HCT116 (cell line): ENCODE results near the gene DNAH9. TPM values are rescaled to one million over a fixed set of nuclear protein-coding genes. Genes with fewer than 3 reads are reported as not detected.

Experiments
- ATAC-seq: fragments of 200-7000 bp; cut with Tn5 transposase; 2 replicates; pipeline ENCODE4 v1.9.1; 2020; ENCODE audit warnings: mild to moderate bottlenecking, moderate library complexity
- BruUV-seq: library from RNA; stranded (reverse); fragments of 400-500 nt; replicated peaks from 2 replicates; lab custom pipeline; 2021; lab: Mats Ljungman, UMichigan
- CTCF ChIA-PET: fragments of 300-600 bp; sonication (Branson Sonifier 250); formaldehyde crosslinking; loops from one replicate; lab custom pipeline; 2021; ENCODE audit warnings: antibody characterized with exemption; lab: Charles Lee
- POLR2A ChIA-PET: fragments of 300-600, 350-600 bp; sonication (Branson Sonifier 250); formaldehyde crosslinking; loops from one replicate; lab custom pipeline; 2021; ENCODE audit warnings: antibody characterized with exemption; lab: Charles Lee
- RAD21 ChIA-PET, 2 experiments: fragments of 300-600 bp; sonication (Branson Sonifier 250); formaldehyde crosslinking; loops; one replicate each; lab custom pipeline; 2023; ENCODE audit warnings: low total read pairs in 2 of 2; ENCODE audit not compliant: uncharacterized antibody in 2 of 2, unreplicated experiment in 2 of 2, low non-redundant PET in 1 of 2; lab: Charles Lee
- DNase-seq: peaks from one replicate; pipeline ENCODE4 v3.0.0-alpha.2; 2010; ENCODE audit warnings: low read depth, low spot score
- H2AFZ ChIP-seq: fragments of 200-600 bp; shearing (Covaris generic), sonication (generic); 2 replicates; pipeline ENCODE4 v1.6.1; 2017; ENCODE audit warnings: low read depth, mixed run types, mixed read lengths, antibody characterized with exemption, low read length; ENCODE audit not compliant: poor library complexity, severe bottlenecking
- H3K27ac ChIP-seq: 2 replicates; pipeline ENCODE4 v1.5.1; 2012; ENCODE audit warnings: low read depth, low read length
- H3K27me3 ChIP-seq: fragments of 200-600 bp; sonication (generic); 2 replicates; pipeline ENCODE4 v1.6.1; 2016; ENCODE audit warnings: mixed run types, low read length, mixed read lengths; ENCODE audit not compliant: insufficient read depth
- H3K36me3 ChIP-seq, 2 experiments: fragments of 200-500 bp in 1 of 2; fragments of 200-600 bp in 1 of 2; sonication (Bioruptor generic) in 1 of 2; sonication (generic) in 1 of 2; 2 replicates each; pipeline versions ENCODE4 v1.5.1 to v1.6.1; 2014 to 2016; ENCODE audit warnings: low read length in 2 of 2, inconsistent platforms in 1 of 2, mixed read lengths in 1 of 2, mixed run types in 1 of 2; ENCODE audit not compliant: insufficient read depth in 2 of 2, control insufficient read depth in 1 of 2
- H3K4me1 ChIP-seq, 2 experiments: fragments of 200-600 bp in 1 of 2; sonication (generic) in 1 of 2; 2 replicates each; pipeline versions ENCODE4 v1.5.1 to v1.6.1; 2012 to 2017; ENCODE audit warnings: low read length in 2 of 2, inconsistent platforms in 1 of 2, mild to moderate bottlenecking in 1 of 2, mixed read lengths in 1 of 2, mixed run types in 1 of 2, moderate library complexity in 1 of 2; ENCODE audit not compliant: insufficient read depth in 2 of 2, control insufficient read depth in 1 of 2
- H3K4me2 ChIP-seq: fragments of 200-600 bp; sonication (generic); 2 replicates; pipeline ENCODE4 v1.6.1; 2017; ENCODE audit warnings: mixed run types, low read length, mixed read lengths
- H3K4me3 ChIP-seq, 2 experiments: fragments of 200-600 bp in 1 of 2; sonication (generic) in 1 of 2; replicated peaks in 1 of 2; 2 replicates each; pipeline ENCODE4 v1.5.1; 2011 to 2016; ENCODE audit warnings: low read length in 2 of 2, control low read depth in 1 of 2, low read depth in 1 of 2, mild to moderate bottlenecking in 1 of 2, mixed read lengths in 1 of 2, mixed run types in 1 of 2
- H3K79me2 ChIP-seq: fragments of 200-600 bp; sonication (generic); 2 replicates; pipeline ENCODE4 v1.6.1; 2017; ENCODE audit warnings: mild to moderate bottlenecking, mixed run types, low read length, moderate library complexity, mixed read lengths; ENCODE audit not compliant: insufficient read depth
- H3K9ac ChIP-seq: fragments of 200-600 bp; sonication (generic); 2 replicates; pipeline ENCODE4 v1.6.1; 2016; ENCODE audit warnings: low read length, mixed read lengths
- H3K9me2 ChIP-seq: fragments of 200-600 bp; sonication (generic), shearing (Covaris generic); 2 replicates; pipeline ENCODE4 v1.6.1; 2017; ENCODE audit warnings: mixed run types, mild to moderate bottlenecking, moderate library complexity; ENCODE audit not compliant: insufficient read depth
- H3K9me3 ChIP-seq, 2 experiments: fragments of 200-500 bp in 1 of 2; fragments of 200-600 bp in 1 of 2; sonication (Bioruptor generic) in 1 of 2; sonication (generic) in 1 of 2; 2 replicates each; pipeline ENCODE4 v1.6.1; 2014 to 2017; ENCODE audit warnings: low read length in 2 of 2, mixed read lengths in 2 of 2, inconsistent platforms in 1 of 2, low read depth in 1 of 2, mild to moderate bottlenecking in 1 of 2, mixed run types in 1 of 2, moderate library complexity in 1 of 2; ENCODE audit not compliant: control insufficient read depth in 1 of 2, insufficient read depth in 1 of 2
- H4K20me1 ChIP-seq: fragments of 200-600 bp; sonication (generic), shearing (Covaris generic); 2 replicates; pipeline ENCODE4 v1.6.1; 2017; ENCODE audit warnings: mixed run types, mild to moderate bottlenecking, moderate library complexity; ENCODE audit not compliant: insufficient read depth
- CBX3 ChIP-seq: IDR thresholded peaks from 2 replicates; pipeline ENCODE4 v1.6.1; 2012; ENCODE audit warnings: low read depth
- CEBPB ChIP-seq: IDR thresholded peaks from 2 replicates; pipeline ENCODE4 v1.6.1; 2012; ENCODE audit warnings: low read depth
- EGR1 ChIP-seq: IDR thresholded peaks from 2 replicates; pipeline ENCODE4 v1.6.1; 2012; ENCODE audit warnings: low read depth
- ELF1 ChIP-seq: IDR thresholded peaks from 2 replicates; pipeline ENCODE4 v1.6.1; 2012; ENCODE audit warnings: low read depth, borderline replicate concordance
- EZH2phosphoT487 ChIP-seq: fragments of 200-600 bp; IDR thresholded peaks from 2 replicates; pipeline ENCODE4 v1.6.1; 2018; ENCODE audit warnings: antibody characterized with exemption, borderline replicate concordance
- JUND ChIP-seq: IDR thresholded peaks from 2 replicates; pipeline ENCODE4 v1.6.1; 2012
- POLR2A ChIP-seq: IDR thresholded peaks from 2 replicates; pipeline ENCODE4 v1.7.0; 2011; ENCODE audit warnings: borderline replicate concordance; ENCODE audit not compliant: insufficient read depth, insufficient read length; ENCODE audit errors: extremely low read depth
- RAD21 ChIP-seq: IDR thresholded peaks from 2 replicates; pipeline ENCODE4 v1.6.1; 2012; ENCODE audit warnings: low read depth, mild to moderate bottlenecking
- REST ChIP-seq: IDR thresholded peaks from 2 replicates; pipeline ENCODE4 v1.6.1; 2012; ENCODE audit warnings: low read depth
- SP1 ChIP-seq: IDR thresholded peaks from 2 replicates; pipeline ENCODE4 v1.6.1; 2012; ENCODE audit warnings: low read depth
- YY1 ChIP-seq: IDR thresholded peaks from 2 replicates; pipeline ENCODE4 v1.6.1; 2011; ENCODE audit warnings: low read length, low read depth, moderate library complexity, mild to moderate bottlenecking; ENCODE audit not compliant: insufficient replicate concordance; ENCODE audit errors: extremely low read depth
- ZBTB33 ChIP-seq: IDR thresholded peaks from 2 replicates; pipeline ENCODE4 v1.6.1; 2011; ENCODE audit warnings: mild to moderate bottlenecking, low read length, moderate library complexity; ENCODE audit not compliant: insufficient replicate concordance; ENCODE audit errors: extremely low read depth
- ZFX ChIP-seq: fragments of 450-650 bp; IDR thresholded peaks from 2 replicates; pipeline ENCODE4 v1.6.1; 2017
- ZNF274 ChIP-seq: fragments of 200-500 bp; sonication (Bioruptor generic); IDR thresholded peaks from 2 replicates; pipeline ENCODE4 v1.6.1; 2014; ENCODE audit warnings: mild to moderate bottlenecking, low read depth, low read length, inconsistent platforms
- intact Hi-C: fragments of 100-400 bp; cut with micrococcal nuclease; formaldehyde crosslinking; loops from 2 replicates; pipeline ENCODE4 v1.10.0; 2022
- total RNA-seq: library from RNA; stranded (reverse); gene quantifications from one replicate; pipeline ENCODE4 v1.2.1, GENCODE V29; 2021; ENCODE audit not compliant: unreplicated experiment
- TF ChIP-seq, protein P1 (sequence below): IDR thresholded peaks from 2 replicates; pipeline ENCODE4 v1.6.1; 2012
- TF ChIP-seq, protein P2 (sequence below): IDR thresholded peaks from 2 replicates; pipeline ENCODE4 v1.6.1; 2012

Gene DNAH9
- total RNA-seq, 1 experiment from 2014 or later: not detected

- ChIA-PET CTCF (no interaction called here), RAD21 (no interaction called here), POLR2A (no interaction called here)
- intact Hi-C loops: no loop called here
- H3K36me3 ChIP-seq: no peaks in the 10 kb centered on the region
- no peaks in the 10 kb centered on the region for H3K9me2 ChIP-seq
- H3K4me3 ChIP-seq: no peak overlapping the region
- H3K9me3 ChIP-seq: no peaks in the 10 kb centered on the region
- no peak for TF ChIP-seq REST
- TF ChIP-seq SP1: no peak
- TF ChIP-seq ZFX: no peak
- no peak for TF ChIP-seq EZH2phosphoT487
- TF ChIP-seq ELF1: no peak
- TF ChIP-seq, protein P1, sequence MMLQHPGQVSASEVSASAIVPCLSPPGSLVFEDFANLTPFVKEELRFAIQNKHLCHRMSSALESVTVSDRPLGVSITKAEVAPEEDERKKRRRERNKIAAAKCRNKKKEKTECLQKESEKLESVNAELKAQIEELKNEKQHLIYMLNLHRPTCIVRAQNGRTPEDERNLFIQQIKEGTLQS: no peak
- TF ChIP-seq, protein P2, sequence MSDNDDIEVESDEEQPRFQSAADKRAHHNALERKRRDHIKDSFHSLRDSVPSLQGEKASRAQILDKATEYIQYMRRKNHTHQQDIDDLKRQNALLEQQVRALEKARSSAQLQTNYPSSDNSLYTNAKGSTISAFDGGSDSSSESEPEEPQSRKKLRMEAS: no peak
- TF ChIP-seq CEBPB: no peak
- TF ChIP-seq JUND: no peak
- TF ChIP-seq POLR2A: no peak
- TF ChIP-seq YY1: no peak
- no peak for TF ChIP-seq EGR1
- TF ChIP-seq ZBTB33: no peak
- TF ChIP-seq RAD21: no peak
- no peak for TF ChIP-seq CBX3
- no peak for TF ChIP-seq ZNF274
- H3K4me2 ChIP-seq: no peak overlapping the region
- no peak for ATAC-seq
- no peaks in the 10 kb centered on the region for H4K20me1 ChIP-seq
- no peaks in the 10 kb centered on the region for H3K79me2 ChIP-seq
- H3K27me3 ChIP-seq: peaks cover 4% of the 10 kb centered on the region; the same call in 1 of the 2 replicates
- no peak overlapping the region for H3K9ac ChIP-seq
- H3K27ac ChIP-seq: no peak overlapping the region
- DNase-seq: no peak
- no TSS peak for BruUV-seq
- no peaks in the 10 kb centered on the region for H3K4me1 ChIP-seq
- H2AFZ ChIP-seq: no peak overlapping the region
These were observed 206.9 kb downstream of the DNAH9 start for GRCh38 chr17:11805138-11805537.
